ENCODE data around the gene GTPBP1.

DNA sequence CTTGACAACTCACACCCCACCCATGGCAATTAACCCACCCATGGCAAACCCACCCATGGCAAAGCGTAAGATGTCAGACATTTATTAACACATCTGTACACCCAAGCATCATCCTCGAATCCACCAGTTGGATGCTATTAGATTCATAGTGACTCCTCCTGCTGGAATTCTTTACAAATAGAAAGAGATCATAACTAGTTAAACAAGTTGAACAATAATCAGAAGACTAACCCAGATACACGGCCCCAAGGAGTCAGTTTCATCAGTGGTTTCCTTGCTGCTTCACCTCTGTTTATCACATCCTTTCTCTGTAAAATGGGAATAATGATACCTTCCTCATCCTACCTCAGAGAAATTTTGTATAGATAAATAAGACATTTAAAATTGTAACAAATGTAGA, 5.1 kb downstream of the GTPBP1 start:
- no peak for TF ChIP-seq RFX5 (IDR thresholded peaks at IDR 0.05; ENCODE audit: low read depth, low read length)
- no peak for TF ChIP-seq POLR2A (IDR thresholded peaks at IDR 0.05; ENCODE audit: low read depth, low read length)
- TF ChIP-seq, protein P1, sequence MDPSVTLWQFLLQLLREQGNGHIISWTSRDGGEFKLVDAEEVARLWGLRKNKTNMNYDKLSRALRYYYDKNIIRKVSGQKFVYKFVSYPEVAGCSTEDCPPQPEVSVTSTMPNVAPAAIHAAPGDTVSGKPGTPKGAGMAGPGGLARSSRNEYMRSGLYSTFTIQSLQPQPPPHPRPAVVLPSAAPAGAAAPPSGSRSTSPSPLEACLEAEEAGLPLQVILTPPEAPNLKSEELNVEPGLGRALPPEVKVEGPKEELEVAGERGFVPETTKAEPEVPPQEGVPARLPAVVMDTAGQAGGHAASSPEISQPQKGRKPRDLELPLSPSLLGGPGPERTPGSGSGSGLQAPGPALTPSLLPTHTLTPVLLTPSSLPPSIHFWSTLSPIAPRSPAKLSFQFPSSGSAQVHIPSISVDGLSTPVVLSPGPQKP (IDR thresholded peaks at IDR 0.05; ENCODE audit: borderline replicate concordance, low read depth, low read length): no peak

Measured in IMR-90 (cell line).